NCI-H2081 treated with DMSO at 0.1 percent for 48 hours (cell line): Measurements from ENCODE around the gene ROCK1.
"Not testable (repeated sequence)": the region's sequence is repeated elsewhere in the genome, so short reads cannot be mapped to it uniquely, and the experiment has no call there.

Source experiments
- DNase-seq: peaks from one replicate; lab custom pipeline; 2025; lab: John Stamatoyannopoulos, UW

The ROCK1 gene

DNA sequence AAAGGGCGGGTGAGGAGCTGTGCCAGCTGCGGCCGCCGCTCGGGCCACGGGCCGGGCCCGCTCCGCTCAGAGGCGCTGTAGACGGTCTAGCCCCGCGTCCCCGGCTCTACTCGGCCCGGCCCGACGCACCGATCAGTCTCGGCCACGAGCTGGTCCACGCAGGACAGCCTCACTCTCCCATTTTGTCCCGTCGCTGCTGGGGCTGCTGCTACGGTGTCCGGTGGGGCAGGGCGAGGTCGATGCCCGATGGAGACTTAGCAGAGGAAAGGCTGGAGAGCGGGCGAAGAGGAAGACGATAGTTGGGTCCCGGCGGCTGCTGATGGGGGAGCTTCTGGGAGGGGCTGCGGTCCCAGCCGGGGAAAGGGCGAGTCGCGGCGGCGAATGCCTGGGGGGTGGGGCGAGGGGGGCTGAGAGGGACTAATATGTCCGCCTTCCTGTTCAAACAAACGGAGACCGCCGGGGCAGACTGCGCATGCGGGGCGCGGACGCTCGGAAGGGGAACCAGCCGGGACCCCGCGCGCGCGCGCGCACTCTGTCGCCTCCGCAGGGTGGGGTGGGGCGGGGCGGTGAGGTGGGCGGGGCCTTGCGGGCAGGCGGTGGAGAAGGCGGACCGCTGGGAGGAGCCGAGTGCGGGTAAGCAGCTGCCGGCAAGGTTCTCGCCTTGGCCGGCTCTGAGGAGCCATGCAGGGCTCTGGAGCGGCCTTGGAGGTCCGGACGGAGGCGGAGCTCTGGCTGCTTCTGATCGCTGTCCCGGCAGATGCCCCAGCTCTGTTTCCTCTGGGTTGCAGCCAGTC, at the start of gene ROCK1:
TSS of gene ROCK1 (minus strand) at position 468 of the 794 bp plus-strand sequence. CDS start 903 bp downstream, outside the sequence.
- DNase-seq, result peak; percentile 79

DNA sequence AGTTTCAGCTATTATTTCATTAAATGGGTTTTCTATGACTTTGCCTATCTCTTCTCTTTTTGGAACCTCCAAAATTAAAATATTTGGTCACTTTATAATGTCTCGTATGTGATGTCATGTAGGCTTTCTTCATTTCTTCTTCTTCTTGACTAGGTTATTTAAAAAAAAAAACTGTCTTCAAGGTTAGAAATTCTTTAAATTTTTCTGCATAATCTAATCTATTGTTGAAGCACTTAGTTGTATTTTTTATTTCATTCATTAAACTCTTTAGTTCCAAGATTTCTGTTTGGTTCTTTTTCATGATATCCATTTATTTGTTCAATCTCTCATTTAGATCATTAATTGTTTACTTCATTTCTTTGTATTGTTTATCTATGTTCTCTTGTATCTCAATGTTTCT, 43.8 kb upstream of the ROCK1 start:
- DNase-seq, result no peak

DNA sequence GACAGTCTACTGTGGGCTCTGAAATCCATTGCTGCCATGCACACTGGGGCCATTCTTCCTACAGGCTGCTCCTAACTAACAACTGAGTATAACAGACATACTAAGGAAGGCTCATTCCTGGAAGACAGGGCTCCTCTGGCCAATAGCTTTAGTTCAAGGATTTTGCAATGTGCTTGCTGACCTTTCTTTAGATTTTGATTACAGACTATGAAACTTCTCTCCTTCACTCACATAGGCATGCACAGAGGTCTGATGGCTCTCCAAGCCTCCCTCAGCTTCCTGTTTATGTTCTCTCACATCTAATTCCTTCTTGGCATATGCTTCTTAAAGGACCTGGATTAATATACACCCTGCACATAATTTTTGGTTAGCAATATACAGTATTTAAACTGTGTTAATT, 34.4 kb upstream of the ROCK1 start:
- DNase-seq, result no peak

DNA sequence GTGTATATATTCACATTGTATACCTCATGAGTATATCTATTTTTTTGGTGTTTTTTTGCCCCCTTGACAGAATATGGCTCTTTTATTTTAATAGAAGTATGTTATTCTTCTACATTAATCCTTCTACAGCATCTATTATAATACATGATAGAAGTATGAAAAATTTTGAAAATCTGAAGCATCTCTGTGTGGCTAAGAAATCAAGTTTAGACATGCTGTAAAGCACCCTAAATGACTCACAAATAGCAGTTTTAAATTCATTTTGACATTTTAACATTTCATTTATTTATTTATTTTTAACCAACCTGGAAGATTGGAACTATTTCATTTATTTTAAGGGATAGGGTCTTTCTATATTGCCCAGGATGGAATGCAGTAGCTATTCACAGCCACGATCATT, 33.8 kb upstream of the ROCK1 start:
- DNase-seq, result no peak

DNA sequence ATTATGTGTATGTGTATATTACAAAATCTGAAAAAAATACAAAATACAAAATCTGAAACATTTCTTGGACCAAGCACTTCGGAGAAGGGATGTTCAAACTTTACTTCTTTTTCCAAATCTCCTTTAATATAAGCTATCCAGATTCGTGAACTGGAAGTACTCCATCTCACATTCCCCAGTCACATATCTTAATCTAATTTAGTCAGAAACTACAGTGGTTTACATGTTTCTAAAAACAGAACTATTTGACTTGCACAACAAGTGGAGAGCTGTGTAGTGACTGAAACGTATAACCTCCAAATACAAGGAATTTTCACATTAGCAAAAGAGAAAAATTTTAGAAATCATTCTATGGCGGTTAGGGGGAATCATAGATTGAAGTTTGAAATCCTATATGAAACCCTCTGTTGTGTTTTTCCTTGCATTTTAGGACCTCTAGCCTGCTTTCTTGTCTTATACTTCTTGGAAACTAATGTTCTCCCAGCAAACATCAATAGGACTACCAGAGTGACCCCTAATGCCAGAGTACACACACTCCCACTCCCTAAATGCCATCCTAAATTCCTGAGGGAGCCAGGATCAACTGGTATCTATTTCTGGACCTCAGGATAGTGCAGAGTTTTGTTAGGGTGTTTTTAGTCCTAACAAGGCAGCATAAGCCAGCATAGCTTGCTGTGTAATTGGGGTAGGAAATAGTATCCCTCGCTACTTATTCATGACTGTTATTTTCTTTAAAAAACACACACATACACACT, 30.2 kb upstream of the ROCK1 start:
- no peak for DNase-seq

DNA sequence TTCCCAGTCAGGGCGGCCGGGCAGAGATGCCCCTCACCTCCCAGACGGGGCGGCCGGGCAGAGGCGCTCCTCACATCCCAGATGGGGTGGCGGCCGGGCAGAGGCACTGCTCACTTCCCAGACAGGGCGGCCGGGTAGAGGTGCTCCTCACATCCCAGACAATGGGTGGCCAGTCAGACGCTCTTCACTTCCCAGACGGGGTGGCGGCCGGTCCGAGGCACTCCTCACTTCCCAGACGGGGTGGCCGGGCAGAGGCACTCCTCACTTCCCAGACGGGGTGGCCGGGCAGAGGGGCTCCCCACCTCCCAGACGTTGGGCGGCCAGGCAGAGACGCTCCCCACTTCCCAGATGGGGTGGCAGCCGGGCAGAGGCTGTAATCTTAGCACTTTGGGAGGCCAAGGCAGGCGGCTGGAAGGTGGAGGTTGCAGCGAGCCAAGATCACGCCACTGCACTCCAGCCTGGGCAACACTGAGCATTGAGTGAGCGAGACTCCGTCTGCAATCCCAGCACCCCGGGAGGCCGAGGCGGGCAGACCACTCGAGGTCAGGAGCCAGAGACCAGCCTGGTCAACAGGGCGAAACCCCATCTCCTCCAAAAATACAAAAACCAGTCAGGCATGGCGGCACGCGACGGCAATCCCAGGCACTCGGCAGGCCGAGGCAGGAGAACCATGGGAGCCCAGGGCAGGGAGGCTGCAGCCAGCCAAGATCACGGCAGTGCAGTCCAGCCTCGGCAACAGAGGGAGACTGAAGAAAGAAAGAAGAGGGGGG, 26.3 kb upstream of the ROCK1 start:
- not testable (repeated sequence) for DNase-seq

DNA sequence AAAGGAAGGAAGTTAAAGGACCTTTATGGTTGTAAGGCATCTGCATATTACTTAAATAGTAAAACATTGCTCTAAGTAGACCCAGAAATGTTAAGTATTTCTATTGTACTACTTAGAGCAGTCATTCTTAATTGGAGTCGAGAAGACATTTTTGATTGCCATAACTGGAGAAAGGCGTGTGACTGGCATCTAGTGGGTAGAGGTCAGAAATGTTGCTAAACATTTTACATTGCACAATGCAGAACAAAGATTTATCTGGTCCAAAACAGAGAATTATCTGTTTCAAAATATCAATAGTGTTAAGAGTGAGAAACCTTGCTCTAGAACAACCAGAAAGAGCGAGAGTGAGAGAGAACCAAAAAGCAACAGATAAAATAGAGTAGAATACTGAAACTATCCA, 23.3 kb upstream of the ROCK1 start:
- DNase-seq, result no peak

DNA sequence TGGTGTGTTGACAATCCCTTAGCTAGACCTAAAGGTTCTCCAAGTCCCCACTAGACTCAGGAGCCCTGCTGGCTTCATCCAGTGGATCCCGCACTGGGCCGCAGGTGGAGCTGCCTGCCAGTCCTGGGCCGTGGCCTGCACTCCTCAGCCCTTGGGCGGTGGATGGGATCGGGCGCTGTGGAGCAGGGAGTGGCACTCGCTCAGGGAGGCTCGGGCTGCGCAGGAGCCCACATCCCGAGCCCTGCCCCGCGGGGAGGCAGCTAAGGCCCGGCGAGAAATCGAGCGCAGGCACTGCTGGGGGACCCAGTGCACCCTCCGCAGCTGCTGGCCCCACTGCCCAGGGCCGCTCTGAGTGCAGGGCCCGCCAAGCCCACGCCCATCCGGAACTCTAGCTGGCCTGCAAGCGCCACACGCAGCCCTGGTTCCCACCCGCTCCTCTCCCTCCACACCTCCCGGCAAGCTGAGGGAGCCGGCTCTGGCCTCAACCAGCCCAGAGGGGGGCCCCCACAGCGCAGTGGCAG, 20.8 kb upstream of the ROCK1 start:
- no peak for DNase-seq

DNA sequence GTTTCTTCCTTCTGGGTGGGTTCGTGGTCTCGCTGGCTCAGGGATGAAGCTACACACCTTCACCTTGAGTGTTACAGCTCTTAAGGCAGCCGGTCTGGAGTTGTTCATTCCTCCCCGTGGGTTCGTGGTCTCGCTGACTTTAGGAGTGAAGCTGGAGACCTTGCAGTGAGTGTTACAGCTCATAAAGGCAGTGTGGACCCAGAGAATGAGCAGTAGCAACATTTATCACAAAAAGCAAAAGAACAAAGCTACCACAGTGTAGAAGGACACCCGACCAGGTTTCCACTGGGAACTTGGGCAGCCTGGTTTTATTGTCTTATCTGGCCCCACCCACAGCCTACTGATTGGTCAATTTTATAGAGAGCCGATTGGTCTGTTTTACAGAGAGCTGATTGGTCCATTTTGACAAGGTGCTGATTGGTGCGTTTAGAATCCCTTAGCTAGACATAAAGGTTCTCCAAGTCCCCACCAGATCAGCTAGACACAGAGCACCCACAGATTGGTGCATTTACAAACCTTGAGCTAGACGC, 20.1 kb upstream of the ROCK1 start:
- no peak for DNase-seq

DNA sequence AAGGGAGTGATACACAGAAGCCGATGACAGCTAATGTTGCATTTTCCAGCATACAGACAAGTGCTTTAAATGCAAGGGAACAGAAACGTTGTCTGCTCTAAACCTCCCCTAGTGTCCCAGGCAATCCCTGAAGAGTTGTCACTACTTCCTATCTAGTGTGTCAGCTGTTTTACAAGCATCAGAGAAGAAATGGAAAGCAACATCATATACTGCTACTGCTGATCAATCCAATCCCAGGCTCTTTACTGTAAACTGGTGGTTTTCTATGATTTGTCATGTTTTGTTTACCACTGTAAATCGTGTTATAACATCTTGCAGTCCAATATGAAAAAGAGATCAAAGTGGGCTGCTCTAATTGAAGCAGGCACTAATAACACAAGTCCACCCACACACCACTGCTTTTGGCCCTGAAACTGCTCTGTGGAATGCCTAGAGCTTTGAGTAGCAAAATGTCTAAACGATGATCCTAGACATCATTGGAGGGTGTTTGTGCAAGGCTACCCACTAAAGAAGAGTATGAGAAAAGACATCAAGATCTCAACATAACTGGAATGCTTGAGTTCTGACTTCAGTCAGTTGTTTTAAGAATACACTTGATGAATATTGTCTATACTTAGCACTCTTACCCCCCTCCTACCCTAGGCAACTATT, 18.1 kb upstream of the ROCK1 start:
- no peak for DNase-seq

DNA sequence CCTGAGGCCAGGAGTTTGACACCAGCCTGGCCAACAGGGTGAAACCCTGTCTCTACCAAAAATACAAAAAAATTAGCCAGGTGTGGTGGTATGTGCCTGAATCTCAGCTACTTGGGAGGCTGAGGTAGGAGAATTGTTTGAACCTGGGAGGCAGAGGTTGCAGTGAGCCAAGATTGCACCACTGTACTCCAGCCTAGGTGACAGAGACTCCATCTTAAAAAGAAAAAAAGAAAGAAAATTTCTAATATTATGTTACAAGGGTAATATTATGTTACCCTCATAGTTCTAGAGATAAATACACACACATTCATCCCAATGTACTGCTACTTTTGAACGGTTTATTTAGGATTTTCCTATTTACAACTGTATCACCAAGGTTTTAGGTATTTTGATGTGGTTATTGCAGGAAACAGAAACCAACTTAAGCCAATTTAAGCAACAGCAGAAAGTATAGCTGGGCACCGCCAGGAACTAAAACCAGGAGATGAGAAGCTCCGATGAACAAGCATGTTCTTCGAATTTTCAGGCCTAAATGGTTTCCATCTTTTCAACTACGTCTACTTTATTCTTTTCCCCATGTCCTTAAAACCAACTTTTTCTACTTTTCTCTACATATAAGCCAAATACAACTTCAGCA, 11.8 kb upstream of the ROCK1 start:
- DNase-seq, result no peak

DNA sequence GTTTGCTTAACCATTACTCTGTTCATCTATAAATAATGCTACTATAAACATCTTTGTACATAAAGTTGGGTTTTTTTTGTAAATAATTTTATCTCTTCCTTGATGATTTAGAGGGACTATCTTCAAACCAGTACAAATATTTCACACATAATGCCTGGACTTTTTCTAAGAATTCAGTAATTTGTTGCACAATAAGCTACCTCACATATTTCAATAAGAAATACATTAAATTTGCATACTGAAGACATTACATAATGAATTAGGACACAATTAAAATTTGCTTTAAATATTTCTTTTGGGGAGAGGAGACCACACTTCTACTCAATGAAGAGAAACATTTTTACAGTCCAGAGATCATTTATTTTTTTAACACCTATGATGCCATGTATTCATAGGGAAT, 7.2 kb upstream of the ROCK1 start:
- no peak for DNase-seq

DNA sequence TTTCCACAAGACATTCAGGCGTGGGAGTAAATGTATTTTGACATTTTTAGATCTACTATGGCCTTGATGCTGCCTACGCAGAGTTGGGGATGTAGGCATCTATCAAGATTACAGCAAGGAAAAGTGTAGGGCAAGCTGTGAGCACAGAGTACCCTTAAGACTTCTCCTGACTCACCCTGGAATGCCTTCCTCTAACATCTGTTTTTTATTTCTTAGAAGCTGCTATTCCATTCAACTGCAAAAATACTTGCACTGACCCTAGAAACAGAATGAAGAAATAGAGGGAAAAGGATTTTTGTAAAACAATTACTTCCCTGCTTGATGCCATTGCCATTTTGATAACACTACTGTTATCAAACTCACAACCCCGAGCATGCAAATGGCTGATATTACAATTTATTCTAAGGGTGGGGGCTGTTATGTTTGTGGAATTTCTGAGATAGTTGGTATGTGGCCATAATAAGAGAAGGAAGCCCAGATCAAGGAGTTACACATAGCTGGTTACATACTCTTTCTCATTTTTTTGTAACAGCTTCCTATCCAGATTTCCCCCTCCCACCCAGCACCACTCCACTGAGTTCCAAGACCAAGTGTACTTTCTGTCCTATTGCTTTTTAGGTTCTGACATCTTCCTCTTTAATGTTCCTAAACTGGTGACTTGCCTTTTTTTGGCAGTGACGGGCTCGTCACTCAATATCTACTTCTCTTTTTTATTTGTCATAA, 6.0 kb upstream of the ROCK1 start:
- no peak for DNase-seq

DNA sequence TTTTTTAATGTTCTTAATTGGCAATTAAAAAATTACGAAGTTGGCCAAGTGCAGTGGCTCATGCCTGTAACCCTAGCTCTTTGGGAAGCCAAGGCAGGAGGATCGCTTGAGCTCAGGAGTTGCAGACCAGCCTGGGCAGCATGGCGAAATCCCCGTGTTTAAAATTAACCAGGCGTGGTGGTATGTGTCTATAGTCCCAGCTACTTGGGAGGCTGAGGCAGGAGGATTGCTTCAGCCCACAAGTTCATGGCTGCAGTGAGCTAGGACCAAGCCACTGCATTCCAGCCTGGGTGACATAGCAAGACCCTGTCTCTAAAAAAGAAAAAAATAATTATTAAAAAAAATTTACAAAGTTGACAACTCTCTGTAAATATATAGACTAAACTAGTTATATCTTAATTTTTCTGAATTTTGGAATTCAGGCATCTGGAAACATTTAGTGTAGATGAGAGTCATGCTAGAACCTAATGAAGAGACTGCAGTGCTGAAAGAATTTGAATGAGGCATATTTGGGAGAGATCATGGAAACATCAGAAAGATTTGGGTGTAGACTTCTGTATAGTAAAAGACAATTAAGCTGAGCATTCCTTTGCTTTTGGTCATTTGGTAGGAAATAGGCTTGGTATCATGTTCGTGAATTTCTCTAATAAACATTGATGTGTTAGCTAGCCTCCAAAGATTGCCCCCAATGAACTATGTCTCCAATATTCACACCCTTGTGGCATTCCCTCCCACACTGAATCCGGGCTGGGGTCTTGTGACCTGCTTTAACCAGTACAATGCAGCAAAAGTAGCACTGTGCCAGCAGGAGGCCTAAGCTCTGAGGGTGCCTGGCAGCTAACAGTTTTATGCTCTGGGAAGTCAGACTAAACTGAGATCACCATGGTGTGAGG, 4.2 kb upstream of the ROCK1 start:
- no peak for DNase-seq

DNA sequence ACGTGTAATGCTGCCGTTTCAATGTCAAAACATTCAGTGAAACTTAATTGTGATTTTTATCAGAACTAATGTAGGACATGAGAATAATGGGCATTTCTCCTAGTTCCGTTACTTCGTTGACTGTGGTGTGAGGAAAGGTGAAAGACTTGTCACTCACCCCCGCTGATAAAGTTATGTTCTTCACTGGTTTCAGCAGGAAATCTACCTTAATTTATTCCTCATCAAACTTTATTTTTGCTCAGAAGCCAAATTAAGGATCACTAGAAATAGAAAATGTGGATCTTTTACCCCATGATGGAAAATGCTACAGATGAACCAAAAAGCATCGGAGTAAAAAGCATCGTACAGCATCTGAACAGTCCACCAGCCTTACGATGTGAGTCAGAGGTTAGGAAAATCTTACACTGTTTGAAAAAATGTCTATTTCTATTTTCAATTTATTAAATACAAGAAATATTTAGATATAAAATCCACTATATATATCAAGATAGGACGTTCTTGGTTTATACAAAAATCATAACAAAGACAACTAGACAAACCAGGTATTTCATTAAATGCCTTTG, 1.0 kb upstream of the ROCK1 start:
- no peak for DNase-seq

DNA sequence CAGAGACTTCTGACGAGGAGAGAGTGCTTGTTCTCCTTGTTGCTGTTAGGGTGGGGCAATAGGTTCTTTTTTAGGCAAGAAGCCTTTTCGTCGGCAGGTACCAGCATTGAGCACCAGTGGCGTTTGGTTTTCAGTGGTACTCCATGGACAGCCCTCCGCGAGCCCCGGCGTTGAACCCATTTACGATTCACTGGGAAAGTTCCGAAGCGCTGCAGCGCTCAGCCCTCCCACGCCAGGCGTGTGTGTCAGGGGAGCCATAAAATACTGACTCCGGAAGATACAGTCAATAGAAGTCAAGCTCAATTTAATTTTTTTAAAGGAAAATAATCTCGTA, 494 bp upstream of the ROCK1 start:
- DNase-seq, result no peak

DNA sequence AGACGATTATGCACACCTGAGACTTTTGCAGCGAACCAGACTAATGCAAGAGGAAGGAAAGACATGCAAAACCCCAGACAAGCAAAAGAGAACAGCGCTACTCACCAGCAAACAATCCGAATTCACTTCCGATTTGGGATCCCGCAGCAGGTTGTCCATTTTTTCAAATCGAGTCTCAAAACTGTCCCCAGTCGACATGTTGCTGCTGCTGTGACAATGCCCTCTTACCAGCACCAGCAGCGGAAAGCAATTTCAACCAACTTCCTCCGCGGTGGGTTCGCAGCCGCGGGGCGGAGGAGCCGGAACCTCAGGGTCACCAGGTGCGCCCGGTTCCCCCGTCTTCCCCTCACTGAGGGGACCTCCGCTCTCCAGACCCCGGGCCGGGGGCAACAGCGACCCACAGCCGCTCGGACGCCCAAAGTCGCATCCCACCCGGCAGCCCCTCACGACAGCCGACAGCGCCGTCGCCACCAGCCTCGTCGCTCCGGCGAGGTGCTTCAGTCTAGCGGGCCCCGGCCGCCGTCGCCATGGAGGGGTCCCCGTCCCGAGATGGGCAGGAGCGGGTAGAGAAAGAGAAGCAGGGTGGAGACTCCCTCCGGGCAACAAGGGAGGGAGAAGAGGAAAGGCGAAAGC, 784 bp downstream of the ROCK1 start:
- no peak for DNase-seq

DNA sequence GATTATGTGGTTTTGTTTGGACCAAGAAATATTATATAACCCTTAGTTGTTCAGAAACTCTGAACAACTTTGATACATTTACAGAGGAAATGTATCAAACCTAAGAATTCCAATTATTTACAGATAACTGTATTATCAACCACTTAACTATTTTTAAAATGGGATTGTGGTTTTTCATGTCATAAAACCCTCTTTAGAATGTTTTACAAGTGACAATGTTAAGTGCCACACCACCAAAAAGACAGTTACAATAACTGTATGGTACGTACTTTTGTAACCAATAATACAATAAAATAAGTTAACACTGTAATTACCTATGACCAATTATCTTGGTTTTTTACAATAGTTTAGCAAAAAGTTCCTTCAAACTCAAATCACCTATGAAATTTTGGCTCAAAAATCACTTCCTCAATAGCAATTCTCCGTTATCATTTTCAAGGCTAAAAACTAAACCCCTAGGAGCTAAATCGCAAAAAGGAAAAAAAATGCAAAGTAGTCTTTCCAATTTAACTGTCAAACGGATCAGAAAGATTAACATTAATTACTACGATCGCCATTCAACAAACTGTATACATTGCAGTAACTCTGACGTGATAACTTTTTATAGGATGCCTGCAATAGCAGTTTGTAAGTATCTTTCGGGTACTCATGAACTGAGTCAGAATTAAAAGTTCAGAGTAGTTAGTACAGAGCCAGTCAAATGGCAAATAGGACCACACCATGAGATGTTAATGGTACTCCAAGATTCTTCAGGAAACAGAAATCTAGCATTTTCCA, 1.5 kb downstream of the ROCK1 start:
- DNase-seq, result no peak
